Limb (tissue), 2 donors: ENCODE measurements around the gene FBXO44.

Experiments used
- DNase-seq, 2 donors: peaks; one replicate each; pipeline ENCODE4 v3.0.0-alpha.2; 2016; ENCODE audit errors: extremely low spot score in 2 of 2

The FBXO44 gene

GRCh38 chr1:11657654-11658053 lies 3.0 kb downstream of the FBXO44 start:
- DNase-seq, result no peak

- no peak for DNase-seq
These were observed 3.9 kb downstream of the FBXO44 start for GRCh38 chr1:11658542-11658941.

GRCh38 chr1:11659748-11660147 lies 5.1 kb downstream of the FBXO44 start:
- DNase-seq, result no peak

GRCh38 chr1:11661103-11661502 lies 6.4 kb downstream of the FBXO44 start:
- no peak for DNase-seq

- DNase-seq, result peak in 1 of 2 donors; percentile 67
These were observed 9.8 kb downstream of the FBXO44 start for GRCh38 chr1:11664336-11665065.

- no peak for DNase-seq
These were observed 13.8 kb downstream of the FBXO44 start for GRCh38 chr1:11668516-11668915.

GRCh38 chr1:11670747-11671146 lies 16.1 kb downstream of the FBXO44 start:
- no peak for DNase-seq

- no peak for DNase-seq
These were observed 16.5 kb downstream of the FBXO44 start for GRCh38 chr1:11671205-11671543.

GRCh38 chr1:11671544-11672286 lies 17.0 kb downstream of the FBXO44 start:
- DNase-seq, result no peak

- no peak for DNase-seq
These were observed 18.6 kb downstream of the FBXO44 start for GRCh38 chr1:11673089-11673769.

- no peak for DNase-seq
These were observed 19.8 kb downstream of the FBXO44 start for GRCh38 chr1:11674488-11674887.

GRCh38 chr1:11675325-11675724 lies 20.6 kb downstream of the FBXO44 start:
- DNase-seq, result no peak

- no peak for DNase-seq
These were observed 21.9 kb downstream of the FBXO44 start for GRCh38 chr1:11676386-11677103.

- no peak for DNase-seq
These were observed 23.8 kb downstream of the FBXO44 start for GRCh38 chr1:11678442-11678841.

GRCh38 chr1:11680270-11681070 lies 25.8 kb downstream of the FBXO44 start:
- no peak for DNase-seq

GRCh38 chr1:11681071-11681771 lies 26.5 kb downstream of the FBXO44 start, which contains the start of gene MAD2L2:
Gene MAD2L2, minus strand, starts transcription at chr1:11681148. Its CDS starts 547 bp downstream, at chr1:11680601.
- peak; percentile 80 to 93 for DNase-seq

- no peak for DNase-seq
These were observed 27.7 kb downstream of the FBXO44 start for GRCh38 chr1:11682287-11682771.

- DNase-seq, result no peak
These were observed 28.1 kb downstream of the FBXO44 start for GRCh38 chr1:11682799-11683198.

- DNase-seq, result no peak
These were observed 29.4 kb downstream of the FBXO44 start for GRCh38 chr1:11684070-11684469.

GRCh38 chr1:11685210-11685752 lies 30.6 kb downstream of the FBXO44 start:
- no peak for DNase-seq
